Small intestine (tissue), 7 donors: ENCODE data around the gene GRIK4. TPM values are rescaled to one million over a fixed set of nuclear protein-coding genes. Genes with fewer than 3 reads are reported as not detected.

Source experiments
- DNase-seq, 2 donors: peaks; one replicate each; pipeline versions ENCODE4 v3.0.0 to v3.0.0-alpha.2; 2013
- FAIRE-seq: peaks from 2 replicates; lab custom pipeline; 2012; peaks lifted over from hg19 to GRCh38; lab: Jason Lieb, UNC
- H3K27ac ChIP-seq, 3 donors: one replicate each; pipeline ENCODE4 v1.5.1; 2013; ENCODE audit warnings: low read length in 2 of 3, mild to moderate bottlenecking in 2 of 3, control low read depth in 1 of 3, inconsistent platforms in 1 of 3, low read depth in 1 of 3, moderate library complexity in 1 of 3
- H3K27me3 ChIP-seq, 3 donors: one replicate each; pipeline ENCODE4 v1.6.1; 2013; ENCODE audit warnings: low read length in 3 of 3, inconsistent platforms in 1 of 3; ENCODE audit not compliant: control insufficient read depth in 3 of 3, insufficient read depth in 3 of 3
- H3K36me3 ChIP-seq, 3 donors: one replicate each; pipeline ENCODE4 v1.6.1; 2013; ENCODE audit warnings: low read length in 3 of 3, inconsistent platforms in 1 of 3, low read depth in 1 of 3, mild to moderate bottlenecking in 1 of 3, moderate library complexity in 1 of 3; ENCODE audit not compliant: control insufficient read depth in 3 of 3, insufficient read depth in 2 of 3
- H3K4me1 ChIP-seq, 3 donors: one replicate each; pipeline ENCODE4 v1.6.1; 2013; ENCODE audit warnings: low read length in 2 of 3, inconsistent platforms in 1 of 3, low read depth in 1 of 3, mild to moderate bottlenecking in 1 of 3, moderate library complexity in 1 of 3; ENCODE audit not compliant: control insufficient read depth in 3 of 3, insufficient read depth in 2 of 3
- H3K4me3 ChIP-seq, 3 donors: one replicate each; pipeline ENCODE4 v1.5.1; 2013; ENCODE audit warnings: low read length in 3 of 3, control low read depth in 1 of 3, inconsistent platforms in 1 of 3, low read depth in 1 of 3, mild to moderate bottlenecking in 1 of 3, moderate library complexity in 1 of 3
- H3K9me3 ChIP-seq, 2 donors: one replicate each; pipeline ENCODE4 v1.6.1; 2013; ENCODE audit warnings: low read depth in 1 of 2, low read length in 1 of 2; ENCODE audit not compliant: control insufficient read depth in 2 of 2, insufficient read depth in 1 of 2
- WGBS, 3 donors: extraction: QIAGEN DNeasy Blood & Tissue Kit; methylation state at CpG; one replicate each; pipeline ENCODE4 v1.1.7; 2013; 5-methylcytosine and 5-hydroxymethylcytosine counted together
- polyA plus RNA-seq, 4 donors: library from polyadenylated mRNA; stranded (reverse) in 3 of 4; unstranded in 1 of 4; fragments of 200-250 nt in 3 of 4; fragments of 120-200 nt in 1 of 4; gene quantifications; one replicate each; pipeline versions ENCODE4 v1.2.1 to v1.2.3, GENCODE V29; 2013
- donor health status: healthy with polysubstance abuse.
- donor health status: control.
- donor health status: control.
- donor health status: Bipolar disorder and iron deficiency.
- donor health status: healthy.

GRIK4 gene
- polyA plus RNA-seq, 4 donors = 0.15 to 1.4 (median 0.27) TPM; not detected in 1

GRCh38 chr11:120518356-120518755, 6.8 kb downstream of the GRIK4 start:
- no peak for DNase-seq
- Histone ChIP-seq H3K4me1 (peaks cover 0 to 5% (median 0%) of the 10 kb centered on the region in 3 donors), H3K27me3 (peaks cover 2 to 32% (median 6%) of the 10 kb centered on the region in 3 donors), H3K27ac (no peak overlapping the region), H3K4me3 (no peak overlapping the region), H3K9me3 (no peaks in the 10 kb centered on the region), H3K36me3 (no peaks in the 10 kb centered on the region)
- FAIRE-seq = no peak
- 92 to 98% (median 95%) methylated on average over 7 of the region's 7 CpGs for WGBS, 3 donors

- H3K27me3 ChIP-seq = peaks cover 2 to 37% (median 3%) of the 10 kb centered on the region in 3 donors
- H3K9me3 ChIP-seq = no peaks in the 10 kb centered on the region
- no peak overlapping the region for H3K4me3 ChIP-seq
- no peak overlapping the region for H3K27ac ChIP-seq
- no peaks in the 10 kb centered on the region for H3K36me3 ChIP-seq
- peaks cover 0 to 8% (median 0%) of the 10 kb centered on the region in 3 donors for H3K4me1 ChIP-seq
- DNase-seq (no peak), FAIRE-seq (no peak)
- WGBS, 3 donors = 84 to 91% (median 88%) methylated on average over 3 of the region's 3 CpGs
Observed at GRCh38 chr11:120519474-120519873, 7.9 kb downstream of the GRIK4 start.

- 92 to 95% (median 93%) methylated on average over 16 of the region's 16 CpGs for WGBS, 3 donors
- Histone ChIP-seq H3K9me3 (no peaks in the 10 kb centered on the region), H3K27me3 (peaks cover 3 to 37% (median 5%) of the 10 kb centered on the region in 3 donors), H3K36me3 (no peaks in the 10 kb centered on the region), H3K27ac (no peak overlapping the region), H3K4me1 (peaks cover 0 to 15% (median 0%) of the 10 kb centered on the region in 3 donors), H3K4me3 (no peak overlapping the region)
- FAIRE-seq (no peak), DNase-seq (no peak)
Observed at GRCh38 chr11:120520091-120520822, 8.7 kb downstream of the GRIK4 start.

- no peaks in the 10 kb centered on the region for H3K36me3 ChIP-seq
- H3K4me3 ChIP-seq = no peak overlapping the region
- H3K27me3 ChIP-seq = peaks cover 0 to 34% (median 5%) of the 10 kb centered on the region in 3 donors
- H3K9me3 ChIP-seq = no peaks in the 10 kb centered on the region
- DNase-seq (no peak), FAIRE-seq (no peak)
- peaks cover 0 to 23% (median 0%) of the 10 kb centered on the region in 3 donors for H3K4me1 ChIP-seq
- 80 to 89% (median 81%) methylated on average over 7 of the region's 7 CpGs for WGBS, 3 donors
- H3K27ac ChIP-seq = no peak overlapping the region
Observed at GRCh38 chr11:120521176-120521575, 9.6 kb downstream of the GRIK4 start.

GRCh38 chr11:120522021-120522420, 10.5 kb downstream of the GRIK4 start:
- Histone ChIP-seq H3K36me3 (no peaks in the 10 kb centered on the region), H3K9me3 (no peaks in the 10 kb centered on the region), H3K27ac (no peak overlapping the region), H3K4me1 (peaks cover 0 to 32% (median 0%) of the 10 kb centered on the region in 3 donors), H3K27me3 (peaks cover 0 to 26% (median 5%) of the 10 kb centered on the region in 3 donors), H3K4me3 (no peak overlapping the region)
- DNase-seq (no peak), FAIRE-seq (no peak)
- WGBS, 3 donors = 91 to 93% (median 93%) methylated on average over 11 of the region's 11 CpGs

GRCh38 chr11:120522736-120523135, 11.2 kb downstream of the GRIK4 start:
- no peak overlapping the region for H3K27ac ChIP-seq
- peaks cover 0 to 38% (median 0%) of the 10 kb centered on the region in 3 donors for H3K4me1 ChIP-seq
- no peaks in the 10 kb centered on the region for H3K9me3 ChIP-seq
- H3K36me3 ChIP-seq = no peaks in the 10 kb centered on the region
- DNase-seq (no peak), FAIRE-seq (no peak)
- H3K27me3 ChIP-seq = peaks cover 0 to 30% (median 5%) of the 10 kb centered on the region in 3 donors
- no peak overlapping the region for H3K4me3 ChIP-seq
- WGBS, 3 donors = 65 to 80% (median 73%) methylated on average over 3 of the region's 3 CpGs

GRCh38 chr11:120523196-120523595, 11.6 kb downstream of the GRIK4 start:
- Histone ChIP-seq H3K27ac (no peak overlapping the region), H3K4me3 (no peak overlapping the region), H3K36me3 (no peaks in the 10 kb centered on the region), H3K4me1 (peaks cover 0 to 38% (median 0%) of the 10 kb centered on the region in 3 donors), H3K27me3 (peaks cover 0 to 28% (median 5%) of the 10 kb centered on the region in 3 donors), H3K9me3 (no peaks in the 10 kb centered on the region)
- 19 to 33% (median 21%) methylated on average over 12 of the region's 12 CpGs for WGBS, 3 donors
- no peak for DNase-seq
- FAIRE-seq = no peak

GRCh38 chr11:120524536-120525085, 13.1 kb downstream of the GRIK4 start:
- Histone ChIP-seq H3K4me3 (no peak overlapping the region), H3K27ac (no peak overlapping the region), H3K9me3 (no peaks in the 10 kb centered on the region), H3K4me1 (peaks cover 0 to 41% (median 0%) of the 10 kb centered on the region in 3 donors), H3K27me3 (peaks cover 0 to 31% (median 5%) of the 10 kb centered on the region in 3 donors), H3K36me3 (no peaks in the 10 kb centered on the region)
- DNase-seq (no peak), FAIRE-seq (no peak)
- 85 to 91% (median 86%) methylated on average over 9 of the region's 9 CpGs for WGBS, 3 donors
